Spleen (tissue), 7 donors: ENCODE results near the gene NDUFS2.

ENCODE experiments used
- POLR2A ChIP-seq, 3 donors: fragments of 450-650 bp; IDR thresholded peaks; one replicate each; pipeline ENCODE4 v1.5.1; 2017; ENCODE audit warnings: antibody characterized with exemption in 3 of 3, mild to moderate bottlenecking in 1 of 3
- POLR2AphosphoS5 ChIP-seq, 3 donors: sonication (generic); formaldehyde crosslinking; IDR thresholded peaks; one replicate each; pipeline ENCODE4 v1.5.1; 2017; ENCODE audit warnings: antibody characterized with exemption in 3 of 3
- TF ChIP-seq, protein P1 (sequence below), 11 experiments: fragments of 200-600 bp in 7 of 11; fragments of 450-650 bp in 4 of 11; sonication (generic) in 4 of 11; IDR thresholded peaks in 8 of 11; conservative IDR thresholded peaks in 3 of 11; 1 replicate in 7 of 11; 2 replicates in 4 of 11; pipeline versions ENCODE4 v1.4.0 to v1.8.0; 2016 to 2021; ENCODE audit warnings: antibody characterized with exemption in 11 of 11, inconsistent platforms in 4 of 11, mild to moderate bottlenecking in 1 of 11
- donor health status: DM: no; HTN: no; CAD: no; lungs with moderate emphysema.
- donor health status: DM: no; HTN: no; CAD: no.
- donor health status: DM: no; HTN: no; CAD: no.

DNA sequence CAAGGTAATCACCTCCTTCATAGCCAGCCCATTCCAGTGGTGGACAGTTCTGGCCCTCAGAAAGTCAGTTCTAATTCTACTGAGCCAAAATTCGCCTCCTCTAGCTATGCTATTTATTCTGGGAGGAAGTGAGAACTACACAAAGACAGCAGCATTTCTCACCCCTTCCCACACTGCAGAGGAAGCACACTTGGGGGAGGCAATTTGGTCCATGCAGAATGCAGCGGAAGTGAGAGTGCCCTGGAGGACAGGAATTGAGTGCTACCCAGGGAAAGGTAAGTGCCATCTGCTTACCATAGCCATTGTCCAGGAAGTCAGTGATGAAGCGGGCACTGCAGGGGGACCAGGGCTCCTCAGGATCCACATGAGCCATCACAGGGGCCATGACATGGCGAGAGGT, 7.0 kb upstream of the NDUFS2 start:
- TF ChIP-seq POLR2A (IDR thresholded peaks at IDR 0.05) (no peak), POLR2AphosphoS5 (IDR thresholded peaks at IDR 0.05) (peak in 2 of 3 donors; percentile 9 to 63)
- TF ChIP-seq, protein P1, sequence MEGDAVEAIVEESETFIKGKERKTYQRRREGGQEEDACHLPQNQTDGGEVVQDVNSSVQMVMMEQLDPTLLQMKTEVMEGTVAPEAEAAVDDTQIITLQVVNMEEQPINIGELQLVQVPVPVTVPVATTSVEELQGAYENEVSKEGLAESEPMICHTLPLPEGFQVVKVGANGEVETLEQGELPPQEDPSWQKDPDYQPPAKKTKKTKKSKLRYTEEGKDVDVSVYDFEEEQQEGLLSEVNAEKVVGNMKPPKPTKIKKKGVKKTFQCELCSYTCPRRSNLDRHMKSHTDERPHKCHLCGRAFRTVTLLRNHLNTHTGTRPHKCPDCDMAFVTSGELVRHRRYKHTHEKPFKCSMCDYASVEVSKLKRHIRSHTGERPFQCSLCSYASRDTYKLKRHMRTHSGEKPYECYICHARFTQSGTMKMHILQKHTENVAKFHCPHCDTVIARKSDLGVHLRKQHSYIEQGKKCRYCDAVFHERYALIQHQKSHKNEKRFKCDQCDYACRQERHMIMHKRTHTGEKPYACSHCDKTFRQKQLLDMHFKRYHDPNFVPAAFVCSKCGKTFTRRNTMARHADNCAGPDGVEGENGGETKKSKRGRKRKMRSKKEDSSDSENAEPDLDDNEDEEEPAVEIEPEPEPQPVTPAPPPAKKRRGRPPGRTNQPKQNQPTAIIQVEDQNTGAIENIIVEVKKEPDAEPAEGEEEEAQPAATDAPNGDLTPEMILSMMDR (IDR thresholded peaks at IDR 0.05 in 8 of 11, conservative IDR thresholded peaks at IDR 0.05 in 3 of 11) = no peak
